Activated CD4-positive, alpha-beta T cell treated with anti-CD3 and anti-CD28 coated beads for 48 hours (primary cell): ENCODE measurements around the gene CSMD2.

Experiments used
- DNase-seq: peaks from one replicate; pipeline ENCODE4 v3.0.0-alpha.2; 2020

The CSMD2 gene

GRCh38 chr1:33949570-33949969 is 215.5 kb downstream of the CSMD2 start:
- DNase-seq, result no peak

GRCh38 chr1:33948291-33948690 is 216.7 kb downstream of the CSMD2 start:
- no peak for DNase-seq

GRCh38 chr1:33946836-33947235 is 218.2 kb downstream of the CSMD2 start:
- DNase-seq, result no peak

- DNase-seq, result no peak
Measured at GRCh38 chr1:33944846-33945245, 220.2 kb downstream of the CSMD2 start.

GRCh38 chr1:33943978-33944377 is 221.1 kb downstream of the CSMD2 start:
- no peak for DNase-seq

- DNase-seq, result no peak
Measured at GRCh38 chr1:33932871-33933270, 232.2 kb downstream of the CSMD2 start.

GRCh38 chr1:33931111-33931475 is 233.9 kb downstream of the CSMD2 start:
- DNase-seq, result no peak

- DNase-seq, result no peak
Measured at GRCh38 chr1:33930346-33931110, 234.5 kb downstream of the CSMD2 start.

GRCh38 chr1:33928251-33928650 is 236.8 kb downstream of the CSMD2 start:
- no peak for DNase-seq

GRCh38 chr1:33927721-33928120 is 237.3 kb downstream of the CSMD2 start:
- DNase-seq, result no peak

GRCh38 chr1:33925586-33925985 is 239.4 kb downstream of the CSMD2 start:
- DNase-seq, result no peak

- no peak for DNase-seq
Measured at GRCh38 chr1:33921281-33921680, 243.7 kb downstream of the CSMD2 start.

- DNase-seq, result no peak
Measured at GRCh38 chr1:33918368-33918767, 246.7 kb downstream of the CSMD2 start.

- no peak for DNase-seq
Measured at GRCh38 chr1:33916786-33917185, 248.2 kb downstream of the CSMD2 start.

GRCh38 chr1:33914531-33914930 is 250.5 kb downstream of the CSMD2 start:
- DNase-seq, result no peak

- no peak for DNase-seq
Measured at GRCh38 chr1:33908324-33908956, 256.6 kb downstream of the CSMD2 start.

GRCh38 chr1:33906156-33906555 is 258.9 kb downstream of the CSMD2 start:
- DNase-seq, result no peak

- DNase-seq, result no peak
Measured at GRCh38 chr1:33905241-33905640, 259.8 kb downstream of the CSMD2 start.

- no peak for DNase-seq
Measured at GRCh38 chr1:33903210-33903589, 261.8 kb downstream of the CSMD2 start.

- DNase-seq, result no peak
Measured at GRCh38 chr1:33902486-33903209, 262.4 kb downstream of the CSMD2 start.

GRCh38 chr1:33899746-33900145 is 265.3 kb downstream of the CSMD2 start:
- DNase-seq, result no peak

GRCh38 chr1:33898881-33899280 is 266.1 kb downstream of the CSMD2 start:
- no peak for DNase-seq

GRCh38 chr1:33898406-33898805 is 266.6 kb downstream of the CSMD2 start:
- no peak for DNase-seq

GRCh38 chr1:33897092-33897725 is 267.8 kb downstream of the CSMD2 start:
- DNase-seq, result no peak
